PC-9 (cell line): Measurements from ENCODE around the gene NRG3.

ENCODE experiments used
- CTCF ChIP-seq: fragments of 200-600 bp; sonication (generic); conservative IDR thresholded peaks from 2 replicates; pipeline ENCODE4 v1.6.1; 2017; ENCODE audit warnings: mixed run types, antibody characterized with exemption, mild to moderate bottlenecking, moderate library complexity
- EZH2 ChIP-seq: fragments of 200-600 bp; sonication (generic); IDR thresholded peaks from 2 replicates; pipeline ENCODE4 v1.8.0; 2017; ENCODE audit warnings: antibody characterized with exemption, low read depth

- TF ChIP-seq EZH2 (no peak), CTCF (no peak)
Measured at GRCh38 chr10:82609845-82610244, 734.9 kb downstream of the NRG3 start.
